HEK293 (cell line): ENCODE measurements around the gene PDE11A.

Experiments used
- BCL11A ChIP-seq: fragments of 450-650 bp; formaldehyde crosslinking; IDR thresholded peaks from 2 replicates; pipeline ENCODE4 v1.5.1; 2016; ENCODE audit warnings: low read depth, missing biosample characterization, missing genetic modification characterization
- CTCF ChIP-seq: fragments of 450-650 bp; formaldehyde crosslinking; IDR thresholded peaks from 2 replicates; pipeline ENCODE4 v1.5.1; 2016; ENCODE audit warnings: missing biosample characterization, missing genetic modification characterization
- ELK4 ChIP-seq: IDR thresholded peaks from 2 replicates; pipeline ENCODE4 v1.6.1; 2011; ENCODE audit warnings: mild to moderate bottlenecking, low read depth, low read length, borderline replicate concordance
- GLIS1 ChIP-seq: fragments of 450-650 bp; formaldehyde crosslinking; IDR thresholded peaks from 2 replicates; pipeline ENCODE4 v1.5.1; 2016; ENCODE audit warnings: missing biosample characterization, missing genetic modification characterization
- HOXA7 ChIP-seq: sonication (generic); formaldehyde crosslinking; IDR thresholded peaks from 2 replicates; pipeline ENCODE4 v1.8.1; 2022; ENCODE audit warnings: missing genetic modification reagents, borderline replicate concordance
- KLF10 ChIP-seq: fragments of 450-650 bp; IDR thresholded peaks from 2 replicates; pipeline ENCODE4 v1.5.1; 2018; ENCODE audit warnings: missing biosample characterization, mild to moderate bottlenecking, missing genetic modification characterization
- SETDB1 ChIP-seq: IDR thresholded peaks from one replicate; pipeline ENCODE4 v1.6.1; 2017; ENCODE audit warnings: mild to moderate bottlenecking, low read length, moderate library complexity, mixed read lengths; ENCODE audit not compliant: insufficient read length
- WT1 ChIP-seq: fragments of 450-650 bp; formaldehyde crosslinking; IDR thresholded peaks from 2 replicates; pipeline ENCODE4 v1.5.1; 2016; ENCODE audit warnings: missing biosample characterization, missing genetic modification characterization
- ZNF426 ChIP-seq: fragments of 450-650 bp; formaldehyde crosslinking; IDR thresholded peaks from 2 replicates; pipeline ENCODE4 v1.5.1; 2017; ENCODE audit warnings: missing biosample characterization, missing genetic modification characterization, mild to moderate bottlenecking, inconsistent platforms, moderate library complexity
- ZNF473 ChIP-seq: fragments of 450-650 bp; formaldehyde crosslinking; IDR thresholded peaks from 2 replicates; pipeline ENCODE4 v1.5.1; 2017; ENCODE audit warnings: missing biosample characterization, missing genetic modification characterization
- ZNF585B ChIP-seq: fragments of 450-650 bp; formaldehyde crosslinking; IDR thresholded peaks from 2 replicates; pipeline ENCODE4 v1.5.1; 2016; ENCODE audit warnings: missing biosample characterization, missing genetic modification characterization
- ZNF707 ChIP-seq: fragments of 450-650 bp; formaldehyde crosslinking; IDR thresholded peaks from 2 replicates; pipeline ENCODE4 v1.5.1; 2016; ENCODE audit warnings: missing biosample characterization, missing genetic modification characterization
- ZNF76 ChIP-seq: fragments of 450-650 bp; formaldehyde crosslinking; IDR thresholded peaks from 2 replicates; pipeline ENCODE4; 2016; ENCODE audit warnings: low read depth, missing biosample characterization, missing genetic modification characterization, borderline replicate concordance
- TF ChIP-seq, protein P1 (sequence below): fragments of 450-650 bp; formaldehyde crosslinking; IDR thresholded peaks from 2 replicates; pipeline ENCODE4 v1.5.1; 2016; ENCODE audit warnings: missing biosample characterization, missing genetic modification characterization

- TF ChIP-seq KLF10 (tag by site-specific recombination) (no peak), WT1 (tag by site-specific recombination) (no peak), HOXA7 (CRISPR knock-in tag) (no peak), GLIS1 (no peak), ZNF426 (no peak), CTCF (no peak), ZNF585B (tag by site-specific recombination) (no peak), ZNF76 (no peak), SETDB1 (no peak), ELK4 (no peak), ZNF707 (tag by site-specific recombination) (no peak), ZNF473 (no peak), BCL11A (tag by site-specific recombination) (no peak)
- TF ChIP-seq, protein P1, sequence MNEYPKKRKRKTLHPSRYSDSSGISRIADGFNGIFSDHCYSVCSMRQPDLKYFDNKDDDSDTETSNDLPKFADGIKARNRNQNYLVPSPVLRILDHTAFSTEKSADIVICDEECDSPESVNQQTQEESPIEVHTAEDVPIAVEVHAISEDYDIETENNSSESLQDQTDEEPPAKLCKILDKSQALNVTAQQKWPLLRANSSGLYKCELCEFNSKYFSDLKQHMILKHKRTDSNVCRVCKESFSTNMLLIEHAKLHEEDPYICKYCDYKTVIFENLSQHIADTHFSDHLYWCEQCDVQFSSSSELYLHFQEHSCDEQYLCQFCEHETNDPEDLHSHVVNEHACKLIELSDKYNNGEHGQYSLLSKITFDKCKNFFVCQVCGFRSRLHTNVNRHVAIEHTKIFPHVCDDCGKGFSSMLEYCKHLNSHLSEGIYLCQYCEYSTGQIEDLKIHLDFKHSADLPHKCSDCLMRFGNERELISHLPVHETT = no peak
Observed at GRCh38 chr2:177671662-177672061, 400.9 kb downstream of the PDE11A start.
